GM19372 (cell line): Measurements from ENCODE around the gene CHCT1.
"Not testable (repeated sequence)": the region's sequence is repeated elsewhere in the genome, so short reads cannot be mapped to it uniquely, and the experiment has no call there.

ENCODE experiments used
- ATAC-seq: cut with Tn5 transposase; IDR thresholded peaks from one replicate; pipeline ENCODE4 v1.9.1; 2021; ENCODE audit warnings: mild to moderate bottlenecking, low read depth, moderate library complexity; ENCODE audit not compliant: unreplicated experiment

Gene CHCT1

GRCh38 chr17:60422162-60422665 lies at the start of gene CHCT1:
TSS of gene CHCT1 (plus strand) at chr17:60422489. CDS start at chr17:60422593, 104 bp downstream.
- ATAC-seq: no peak

GRCh38 chr17:60372790-60373483 lies 49.4 kb upstream of the CHCT1 start:
- no peak for ATAC-seq

GRCh38 chr17:60378187-60378586 lies 44.1 kb upstream of the CHCT1 start:
- ATAC-seq: not testable (repeated sequence)

- ATAC-seq: not testable (repeated sequence)
Measured at GRCh38 chr17:60379461-60379860, 42.8 kb upstream of the CHCT1 start.

GRCh38 chr17:60381958-60382357 lies 40.3 kb upstream of the CHCT1 start:
- no peak for ATAC-seq

GRCh38 chr17:60383379-60383778 lies 38.9 kb upstream of the CHCT1 start:
- ATAC-seq: no peak

GRCh38 chr17:60384921-60385320 lies 37.4 kb upstream of the CHCT1 start:
- not testable (repeated sequence) for ATAC-seq

GRCh38 chr17:60386147-60387058 lies 35.9 kb upstream of the CHCT1 start:
- no peak for ATAC-seq

- ATAC-seq: no peak
Measured at GRCh38 chr17:60387666-60388065, 34.6 kb upstream of the CHCT1 start.

- no peak for ATAC-seq
Measured at GRCh38 chr17:60388742-60389141, 33.5 kb upstream of the CHCT1 start.

- ATAC-seq: no peak
Measured at GRCh38 chr17:60390186-60390585, 32.1 kb upstream of the CHCT1 start.

GRCh38 chr17:60390925-60391470 lies 31.3 kb upstream of the CHCT1 start:
- no peak for ATAC-seq

- ATAC-seq: peak; percentile 10
Measured at GRCh38 chr17:60391471-60392041, 30.7 kb upstream of the CHCT1 start.

- peak; percentile 90 for ATAC-seq
Measured at GRCh38 chr17:60392042-60392844, 30.0 kb upstream of the CHCT1 start, which contains the start of gene USP32. TSS of gene USP32 (minus strand) at chr17:60392133. CDS start at chr17:60391939, 194 bp downstream.

- ATAC-seq: no peak
Measured at GRCh38 chr17:60392845-60393702, 29.2 kb upstream of the CHCT1 start.

GRCh38 chr17:60393840-60394723 lies 28.2 kb upstream of the CHCT1 start:
- ATAC-seq: no peak

GRCh38 chr17:60395508-60396065 lies 26.7 kb upstream of the CHCT1 start:
- no peak for ATAC-seq

- ATAC-seq: no peak
Measured at GRCh38 chr17:60396412-60396811, 25.9 kb upstream of the CHCT1 start.
